Islet of Langerhans (tissue), 1 donor: Measurements from ENCODE around the gene VSTM2B.

Source experiments
- FAIRE-seq: peaks from one replicate; lab custom pipeline; 2011; peaks lifted over from hg19 to GRCh38; lab: Jason Lieb, UNC

The VSTM2B gene

GRCh38 chr19:29516358-29516725 lies 9.5 kb upstream of the VSTM2B start:
- no peak for FAIRE-seq

- FAIRE-seq: no peak
Measured at GRCh38 chr19:29516821-29517395, 8.9 kb upstream of the VSTM2B start.

GRCh38 chr19:29517412-29517811 lies 8.4 kb upstream of the VSTM2B start:
- FAIRE-seq: no peak

- no peak for FAIRE-seq
Measured at GRCh38 chr19:29517946-29518345, 7.8 kb upstream of the VSTM2B start.

GRCh38 chr19:29519146-29519545 lies 6.6 kb upstream of the VSTM2B start:
- no peak for FAIRE-seq

- no peak for FAIRE-seq
Measured at GRCh38 chr19:29519931-29520330, 5.9 kb upstream of the VSTM2B start.

- no peak for FAIRE-seq
Measured at GRCh38 chr19:29520390-29520789, 5.4 kb upstream of the VSTM2B start.

- no peak for FAIRE-seq
Measured at GRCh38 chr19:29521291-29522075, 4.3 kb upstream of the VSTM2B start.

GRCh38 chr19:29523568-29523967 lies 2.2 kb upstream of the VSTM2B start:
- no peak for FAIRE-seq

GRCh38 chr19:29524201-29524911 lies 1.4 kb upstream of the VSTM2B start:
- FAIRE-seq: no peak

GRCh38 chr19:29524912-29525831 lies 622 bp upstream of the VSTM2B start:
- FAIRE-seq: no peak

GRCh38 chr19:29526730-29527499 lies 1.1 kb downstream of the VSTM2B start:
- FAIRE-seq: no peak

GRCh38 chr19:29527500-29528328 lies 1.9 kb downstream of the VSTM2B start:
- no peak for FAIRE-seq

GRCh38 chr19:29528350-29528945 lies 2.7 kb downstream of the VSTM2B start:
- no peak for FAIRE-seq

GRCh38 chr19:29528946-29529645 lies 3.3 kb downstream of the VSTM2B start:
- no peak for FAIRE-seq

- no peak for FAIRE-seq
Measured at GRCh38 chr19:29529646-29530539, 4.1 kb downstream of the VSTM2B start.

- no peak for FAIRE-seq
Measured at GRCh38 chr19:29530540-29531457, 5.0 kb downstream of the VSTM2B start.
